Measurements from ENCODE around the gene TOMM34. TPM values are rescaled to one million over a fixed set of nuclear protein-coding genes. Genes with fewer than 3 reads are reported as not detected.
A peak's percentile ranks its signal among the peaks of the same experiment; 100 is the strongest.

Gene TOMM34
- total RNA-seq, 4 donors from 2014 or later: 14.4 to 17.3 (median 15.6) TPM

DNA sequence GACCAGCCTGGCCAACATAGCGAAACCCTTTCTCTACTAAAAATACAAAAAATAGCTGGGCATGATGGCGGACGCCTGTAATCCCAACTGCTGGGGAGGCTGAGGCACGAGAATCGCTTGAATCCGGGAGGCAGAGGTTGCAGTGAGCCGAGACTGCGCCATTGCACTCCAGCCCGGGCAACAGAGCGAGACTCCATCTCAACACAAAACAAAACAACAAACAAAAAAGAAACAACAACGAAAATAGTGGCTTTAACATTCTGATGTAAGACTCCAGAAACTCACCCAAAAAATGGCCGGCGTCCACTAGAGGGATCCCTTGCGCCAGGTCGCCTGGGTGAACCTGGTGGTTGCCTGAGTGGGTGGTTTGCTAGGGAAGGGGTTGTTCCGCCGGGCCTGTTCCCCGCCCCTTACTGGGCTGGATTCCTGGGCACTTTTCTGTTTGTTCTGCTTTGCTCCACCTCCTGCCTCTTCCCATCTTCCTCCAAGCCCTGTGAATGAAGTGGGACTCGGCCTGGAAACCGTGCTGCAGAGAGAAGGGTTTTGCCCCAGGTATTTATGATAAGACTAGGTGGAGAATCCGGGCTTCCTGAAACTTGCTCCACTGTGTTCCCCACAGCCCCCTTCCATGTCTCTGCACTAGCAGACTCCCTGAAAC lies 48.8 kb downstream of the TOMM34 start:
- Histone ChIP-seq H3K4me3 (no peak overlapping the region), H3K9me3 (no peaks in the 10 kb centered on the region), H3K27ac (no peak overlapping the region), H3K27me3 (no peaks in the 10 kb centered on the region), H3K36me3 (peaks cover 29% of the 10 kb centered on the region), H3K4me1 (peaks cover 17% of the 10 kb centered on the region)
- no peak for TF ChIP-seq EP300 (IDR thresholded peaks at IDR 0.05)
- no peak for TF ChIP-seq POLR2A (IDR thresholded peaks at IDR 0.05)
- no peak for TF ChIP-seq POLR2AphosphoS5 (IDR thresholded peaks at IDR 0.05)
- TF ChIP-seq, protein P1, sequence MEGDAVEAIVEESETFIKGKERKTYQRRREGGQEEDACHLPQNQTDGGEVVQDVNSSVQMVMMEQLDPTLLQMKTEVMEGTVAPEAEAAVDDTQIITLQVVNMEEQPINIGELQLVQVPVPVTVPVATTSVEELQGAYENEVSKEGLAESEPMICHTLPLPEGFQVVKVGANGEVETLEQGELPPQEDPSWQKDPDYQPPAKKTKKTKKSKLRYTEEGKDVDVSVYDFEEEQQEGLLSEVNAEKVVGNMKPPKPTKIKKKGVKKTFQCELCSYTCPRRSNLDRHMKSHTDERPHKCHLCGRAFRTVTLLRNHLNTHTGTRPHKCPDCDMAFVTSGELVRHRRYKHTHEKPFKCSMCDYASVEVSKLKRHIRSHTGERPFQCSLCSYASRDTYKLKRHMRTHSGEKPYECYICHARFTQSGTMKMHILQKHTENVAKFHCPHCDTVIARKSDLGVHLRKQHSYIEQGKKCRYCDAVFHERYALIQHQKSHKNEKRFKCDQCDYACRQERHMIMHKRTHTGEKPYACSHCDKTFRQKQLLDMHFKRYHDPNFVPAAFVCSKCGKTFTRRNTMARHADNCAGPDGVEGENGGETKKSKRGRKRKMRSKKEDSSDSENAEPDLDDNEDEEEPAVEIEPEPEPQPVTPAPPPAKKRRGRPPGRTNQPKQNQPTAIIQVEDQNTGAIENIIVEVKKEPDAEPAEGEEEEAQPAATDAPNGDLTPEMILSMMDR (IDR thresholded peaks at IDR 0.05): peak in 1 of 2 donors; percentile 9
- no peak for DNase-seq (ENCODE audit: low spot score in 2 of 2)
- 69% methylated on average over 21 of the region's 21 CpGs for WGBS

- H3K4me1 ChIP-seq: peaks cover 17% of the 10 kb centered on the region
- no peaks in the 10 kb centered on the region for H3K9me3 ChIP-seq
- H3K27ac ChIP-seq: no peak overlapping the region
- H3K36me3 ChIP-seq: peaks cover 30% of the 10 kb centered on the region
- DNase-seq (ENCODE audit: low spot score in 2 of 2): no peak
- peak overlapping the region; percentile 71 for H3K4me3 ChIP-seq
- TF ChIP-seq POLR2AphosphoS5 (IDR thresholded peaks at IDR 0.05) (no peak), POLR2A (IDR thresholded peaks at IDR 0.05) (no peak), EP300 (IDR thresholded peaks at IDR 0.05) (no peak)
- TF ChIP-seq, protein P1 (IDR thresholded peaks at IDR 0.05): no peak
- 74% methylated on average over 17 of the region's 17 CpGs for WGBS
- no peaks in the 10 kb centered on the region for H3K27me3 ChIP-seq
Measured at GRCh38 chr20:44910690-44911262, 49.4 kb downstream of the TOMM34 start.

DNA sequence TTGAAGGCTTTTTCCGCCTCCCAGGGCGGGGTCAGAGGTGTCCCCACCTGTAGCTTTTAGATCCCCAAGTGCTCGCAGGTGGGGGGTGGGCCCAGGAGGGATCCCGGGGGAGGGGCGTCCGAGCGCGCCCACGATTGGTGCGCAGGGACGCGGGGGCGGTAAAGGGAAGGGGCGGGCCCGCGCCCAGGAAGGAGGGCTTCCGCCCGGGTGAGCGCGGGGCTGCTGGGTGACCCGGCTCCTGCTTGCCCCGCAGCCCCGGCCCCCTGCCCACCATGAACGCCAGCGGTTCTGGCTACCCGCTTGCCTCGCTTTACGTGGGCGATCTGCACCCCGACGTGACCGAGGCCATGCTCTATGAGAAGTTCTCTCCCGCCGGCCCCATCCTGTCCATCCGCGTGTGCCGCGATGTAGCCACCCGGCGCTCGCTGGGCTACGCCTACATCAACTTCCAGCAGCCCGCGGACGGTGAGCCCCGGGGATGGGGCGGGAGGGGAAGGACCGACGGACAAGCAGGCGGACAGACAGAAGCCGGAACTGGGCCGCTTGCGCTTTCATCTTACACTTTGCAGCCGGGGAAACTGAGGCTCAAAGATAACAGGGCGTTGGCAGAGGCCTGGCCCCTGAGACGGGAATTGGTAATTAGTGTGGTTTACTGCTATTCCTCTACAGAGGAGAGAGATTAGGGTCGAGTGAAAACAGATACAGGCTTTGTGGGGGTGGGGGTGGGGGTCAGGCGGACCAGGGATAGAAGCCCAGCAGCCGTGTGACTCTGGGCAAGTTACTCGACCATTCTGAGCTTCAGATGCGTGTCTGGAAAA lies 50.1 kb downstream of the TOMM34 start, which contains the start of gene PABPC1L:
PABPC1L (plus strand) TSS at position 189 of the 818 bp plus-strand sequence; CDS start at position 273, 84 bp downstream.
- Histone ChIP-seq H3K27me3 (no peaks in the 10 kb centered on the region), H3K9me3 (no peaks in the 10 kb centered on the region), H3K4me3 (peak within 1 kb of the TSS; percentile 71), H3K4me1 (peaks cover 17% of the 10 kb centered on the region), H3K27ac (no peak within 1 kb of the TSS), H3K36me3 (peaks cover 37% of the 10 kb centered on the region)
- peak in 1 of 3 donors; percentile 28 for TF ChIP-seq POLR2AphosphoS5 (IDR thresholded peaks at IDR 0.05)
- TF ChIP-seq POLR2A (IDR thresholded peaks at IDR 0.05): no peak
- WGBS: 4% methylated on average over 30 of the region's 61 CpGs
- peak in 1 of 2 donors; percentile 74 for DNase-seq (ENCODE audit: low spot score in 2 of 2)

- no peaks in the 10 kb centered on the region for H3K27me3 ChIP-seq
- H3K27ac ChIP-seq: no peak overlapping the region
- peak overlapping the region; percentile 71 for H3K4me3 ChIP-seq
- no peak for DNase-seq (ENCODE audit: low spot score in 2 of 2)
- WGBS: 31% methylated on average over 14 of the region's 14 CpGs
- H3K9me3 ChIP-seq: no peaks in the 10 kb centered on the region
- TF ChIP-seq POLR2A (IDR thresholded peaks at IDR 0.05): no peak
- TF ChIP-seq, protein P1 (IDR thresholded peaks at IDR 0.05): no peak
- TF ChIP-seq EP300 (IDR thresholded peaks at IDR 0.05): no peak
- TF ChIP-seq POLR2AphosphoS5 (IDR thresholded peaks at IDR 0.05): no peak
- H3K36me3 ChIP-seq: peaks cover 45% of the 10 kb centered on the region
- peaks cover 17% of the 10 kb centered on the region for H3K4me1 ChIP-seq
Measured at GRCh38 chr20:44908987-44909871, 51.0 kb downstream of the TOMM34 start.

DNA sequence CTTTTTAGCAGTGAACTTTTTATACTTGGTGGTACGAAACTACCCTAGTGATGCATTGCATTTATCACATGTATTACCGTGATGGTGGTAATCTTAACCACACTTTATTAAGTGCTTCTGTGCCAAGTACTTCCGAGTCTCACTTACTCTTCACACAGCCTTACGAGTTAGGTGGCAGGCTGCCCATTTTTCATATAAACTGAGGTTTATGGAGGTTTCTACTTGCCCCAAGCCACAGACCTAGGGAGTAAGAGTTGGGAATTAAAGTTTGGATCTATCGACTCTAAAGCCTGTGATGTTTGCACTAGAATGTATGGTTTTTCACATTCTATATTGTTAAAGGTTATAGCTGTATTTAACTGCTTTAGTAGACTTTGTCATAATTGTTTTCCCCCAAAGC lies 55.8 kb downstream of the TOMM34 start:
- H3K27ac ChIP-seq: no peak overlapping the region
- H3K4me3 ChIP-seq: no peak overlapping the region
- peaks cover 14% of the 10 kb centered on the region for H3K4me1 ChIP-seq
- WGBS: 81% methylated on average over 5 of the region's 5 CpGs
- no peak for DNase-seq (ENCODE audit: low spot score in 2 of 2)
- no peaks in the 10 kb centered on the region for H3K9me3 ChIP-seq
- TF ChIP-seq POLR2A (IDR thresholded peaks at IDR 0.05) (no peak), EP300 (IDR thresholded peaks at IDR 0.05) (no peak), POLR2AphosphoS5 (IDR thresholded peaks at IDR 0.05) (no peak)
- TF ChIP-seq, protein P1 (IDR thresholded peaks at IDR 0.05): no peak
- H3K36me3 ChIP-seq: peaks cover 70% of the 10 kb centered on the region
- H3K27me3 ChIP-seq: no peaks in the 10 kb centered on the region

All from suprapubic skin (tissue), 4 donors.